Measurements from ENCODE around the gene KRAS.
A peak's percentile ranks its signal among the peaks of the same experiment; 100 is the strongest.

The KRAS gene

DNA sequence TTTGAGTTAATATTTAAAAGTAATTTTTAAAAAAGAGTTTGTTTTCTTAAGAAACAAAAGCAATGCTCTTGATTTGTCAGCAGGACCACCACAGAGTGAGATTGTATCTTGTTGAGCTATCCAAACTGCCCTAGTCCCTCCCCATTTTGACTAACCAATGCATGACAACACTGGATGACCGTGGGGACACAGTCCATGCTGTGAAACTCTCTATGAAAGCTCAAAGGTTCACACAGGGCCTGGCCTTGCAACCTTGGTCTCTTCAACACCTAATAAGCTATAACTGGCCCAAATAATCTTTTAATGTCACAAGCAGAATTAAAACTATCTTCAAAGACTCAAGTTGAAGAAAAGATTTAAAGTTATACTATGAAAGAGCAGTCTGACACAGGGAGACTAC is 42.2 kb downstream of the KRAS start:
- TF ChIP-seq POLR2A (IDR thresholded peaks at IDR 0.05; ENCODE audit: low read depth, low read length) = no peak
- TF ChIP-seq SPI1 (IDR thresholded peaks at IDR 0.05; ENCODE audit: low read depth, low read length) = no peak
- no peak for TF ChIP-seq PAX5 (IDR thresholded peaks at IDR 0.05; ENCODE audit: insufficient read depth, low read length, severe bottlenecking)
- TF ChIP-seq POU2F2 (IDR thresholded peaks at IDR 0.05; ENCODE audit: low read depth, low read length) = no peak
- no peak for TF ChIP-seq TAF1 (IDR thresholded peaks at IDR 0.05; ENCODE audit: low read depth, low read length)
- TF ChIP-seq POLR2AphosphoS5 (IDR thresholded peaks at IDR 0.05; ENCODE audit: low read depth, low read length) = no peak
- FAIRE-seq (no peak), DNase-seq (ENCODE audit: insufficient read length, low spot score) (no peak)

DNA sequence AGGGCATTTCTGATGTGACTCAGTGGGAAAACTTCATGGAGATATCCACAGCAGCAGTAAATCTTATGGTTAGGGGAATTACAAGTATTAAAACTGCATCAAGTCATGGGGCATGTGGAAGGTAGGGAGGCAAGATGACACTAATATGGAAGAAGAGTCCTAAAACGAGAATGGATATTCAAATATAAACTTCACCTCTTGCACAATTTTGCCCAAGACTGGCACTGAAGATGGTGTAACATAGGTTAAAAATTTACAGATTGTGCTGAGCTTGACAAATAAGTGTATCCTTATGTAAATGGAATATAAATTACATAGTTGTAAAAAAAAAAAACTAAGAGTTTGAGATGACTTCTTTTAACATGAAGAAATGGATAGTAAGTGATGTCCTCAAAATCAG is 42.9 kb downstream of the KRAS start:
- DNase-seq (ENCODE audit: insufficient read length, low spot score) = no peak
- FAIRE-seq = no peak
- TF ChIP-seq TAF1 (IDR thresholded peaks at IDR 0.05; ENCODE audit: low read depth, low read length) (no peak), POU2F2 (IDR thresholded peaks at IDR 0.05; ENCODE audit: low read depth, low read length) (no peak), PAX5 (IDR thresholded peaks at IDR 0.05; ENCODE audit: insufficient read depth, low read length, severe bottlenecking) (no peak), SPI1 (IDR thresholded peaks at IDR 0.05; ENCODE audit: low read depth, low read length) (no peak), POLR2A (IDR thresholded peaks at IDR 0.05; ENCODE audit: low read depth, low read length) (no peak)

DNA sequence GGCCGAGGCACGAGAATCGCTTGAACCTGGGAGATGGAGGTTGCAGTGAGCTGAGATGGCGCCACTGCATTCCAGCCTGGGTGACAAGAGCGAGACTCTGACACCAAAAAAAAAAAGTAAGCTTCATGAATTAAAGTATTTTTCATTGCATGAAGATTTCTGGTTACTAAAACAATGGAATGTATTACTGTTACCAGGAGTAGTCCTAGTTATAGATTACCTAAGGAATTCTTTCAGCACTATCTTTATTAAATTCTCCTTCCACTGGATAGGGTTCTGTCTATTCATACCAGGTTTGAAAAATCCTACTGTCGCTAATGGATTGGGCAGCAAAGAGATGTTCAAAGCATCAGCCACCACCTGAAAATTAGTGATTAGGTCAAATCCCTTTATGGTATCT is 43.3 kb downstream of the KRAS start:
- no peak for FAIRE-seq
- DNase-seq (ENCODE audit: insufficient read length, low spot score) = no peak
- no peak for TF ChIP-seq TAF1 (IDR thresholded peaks at IDR 0.05; ENCODE audit: low read depth, low read length)
- no peak for TF ChIP-seq POU2F2 (IDR thresholded peaks at IDR 0.05; ENCODE audit: low read depth, low read length)

DNA sequence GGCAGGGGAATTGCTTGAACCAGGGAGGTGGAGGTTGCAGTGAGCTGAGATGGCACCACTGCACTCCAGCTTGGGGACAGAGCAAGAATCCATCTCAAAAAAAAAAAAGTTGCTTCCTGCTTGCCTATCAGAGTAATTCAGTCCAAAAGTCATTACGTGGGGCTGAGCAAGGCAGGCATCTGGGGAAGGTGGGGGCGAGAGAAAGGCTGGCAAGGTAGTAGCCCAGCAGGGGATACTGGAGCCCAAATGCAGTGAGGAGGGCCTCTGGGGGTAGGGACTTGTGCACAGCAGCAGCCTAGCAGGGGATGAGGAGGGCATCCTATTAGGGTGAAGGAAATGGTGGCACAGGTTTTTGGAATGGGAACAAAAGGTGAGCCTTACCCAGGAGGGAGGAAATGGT is 48.6 kb downstream of the KRAS start:
- FAIRE-seq = no peak
- TF ChIP-seq SPI1 (IDR thresholded peaks at IDR 0.05; ENCODE audit: low read depth, low read length) (no peak), POLR2AphosphoS5 (IDR thresholded peaks at IDR 0.05; ENCODE audit: low read depth, low read length) (no peak), TAF1 (IDR thresholded peaks at IDR 0.05; ENCODE audit: low read depth, low read length) (no peak), POLR2A (IDR thresholded peaks at IDR 0.05; ENCODE audit: low read depth, low read length) (no peak), POU2F2 (IDR thresholded peaks at IDR 0.05; ENCODE audit: low read depth, low read length) (no peak)
- DNase-seq (ENCODE audit: insufficient read length, low spot score) = no peak

DNA sequence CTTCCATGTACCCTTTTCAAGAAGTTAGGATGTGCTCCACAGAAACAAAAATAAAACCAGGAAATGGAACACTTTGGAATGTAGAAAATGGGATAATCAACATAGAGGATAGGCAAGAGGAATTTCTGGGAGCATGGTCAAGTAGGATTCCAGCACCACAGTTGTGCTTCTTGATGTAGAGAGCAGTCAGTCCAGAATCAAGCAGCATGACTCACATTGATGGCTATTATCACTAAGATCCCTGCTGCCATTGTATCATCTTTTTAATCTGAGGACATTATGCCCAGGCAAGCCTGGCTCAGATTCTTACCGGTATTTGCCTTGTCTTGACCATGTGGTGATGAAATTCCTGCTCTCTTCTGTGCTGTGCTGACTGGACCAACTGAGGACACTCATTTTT is 50.0 kb downstream of the KRAS start:
- TF ChIP-seq POLR2A (IDR thresholded peaks at IDR 0.05; ENCODE audit: low read depth, low read length) = no peak
- TF ChIP-seq POU2F2 (IDR thresholded peaks at IDR 0.05; ENCODE audit: low read depth, low read length) = no peak
- no peak for TF ChIP-seq POLR2AphosphoS5 (IDR thresholded peaks at IDR 0.05; ENCODE audit: low read depth, low read length)
- TF ChIP-seq TAF1 (IDR thresholded peaks at IDR 0.05; ENCODE audit: low read depth, low read length) = no peak
- no peak for TF ChIP-seq PAX5 (IDR thresholded peaks at IDR 0.05; ENCODE audit: insufficient read depth, low read length, severe bottlenecking)
- no peak for TF ChIP-seq SPI1 (IDR thresholded peaks at IDR 0.05; ENCODE audit: low read depth, low read length)
- no peak for DNase-seq (ENCODE audit: insufficient read length, low spot score)
- FAIRE-seq = peak; percentile 61

DNA sequence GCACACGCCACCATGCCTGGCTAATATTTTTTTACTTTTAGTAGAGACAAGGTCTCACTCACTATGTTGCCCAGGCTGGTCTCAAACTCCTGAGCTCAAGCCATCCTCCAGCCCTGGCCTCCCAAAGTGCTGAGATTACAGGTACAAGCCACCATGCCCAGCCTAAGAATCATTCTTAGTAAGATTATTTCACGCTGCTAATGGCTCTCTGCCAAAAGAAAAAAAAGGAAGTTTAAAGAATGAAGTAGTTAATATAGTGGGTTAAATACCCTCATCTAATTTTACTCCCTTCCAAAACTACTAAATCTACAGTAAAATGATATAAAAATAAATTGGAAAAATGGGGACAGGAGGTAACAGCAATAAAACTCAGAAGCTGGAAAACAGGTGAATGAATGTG is 53.1 kb downstream of the KRAS start:
- DNase-seq (ENCODE audit: insufficient read length, low spot score) (no peak), FAIRE-seq (no peak)
- TF ChIP-seq SPI1 (IDR thresholded peaks at IDR 0.05; ENCODE audit: low read depth, low read length) (no peak), POU2F2 (IDR thresholded peaks at IDR 0.05; ENCODE audit: low read depth, low read length) (no peak)

DNA sequence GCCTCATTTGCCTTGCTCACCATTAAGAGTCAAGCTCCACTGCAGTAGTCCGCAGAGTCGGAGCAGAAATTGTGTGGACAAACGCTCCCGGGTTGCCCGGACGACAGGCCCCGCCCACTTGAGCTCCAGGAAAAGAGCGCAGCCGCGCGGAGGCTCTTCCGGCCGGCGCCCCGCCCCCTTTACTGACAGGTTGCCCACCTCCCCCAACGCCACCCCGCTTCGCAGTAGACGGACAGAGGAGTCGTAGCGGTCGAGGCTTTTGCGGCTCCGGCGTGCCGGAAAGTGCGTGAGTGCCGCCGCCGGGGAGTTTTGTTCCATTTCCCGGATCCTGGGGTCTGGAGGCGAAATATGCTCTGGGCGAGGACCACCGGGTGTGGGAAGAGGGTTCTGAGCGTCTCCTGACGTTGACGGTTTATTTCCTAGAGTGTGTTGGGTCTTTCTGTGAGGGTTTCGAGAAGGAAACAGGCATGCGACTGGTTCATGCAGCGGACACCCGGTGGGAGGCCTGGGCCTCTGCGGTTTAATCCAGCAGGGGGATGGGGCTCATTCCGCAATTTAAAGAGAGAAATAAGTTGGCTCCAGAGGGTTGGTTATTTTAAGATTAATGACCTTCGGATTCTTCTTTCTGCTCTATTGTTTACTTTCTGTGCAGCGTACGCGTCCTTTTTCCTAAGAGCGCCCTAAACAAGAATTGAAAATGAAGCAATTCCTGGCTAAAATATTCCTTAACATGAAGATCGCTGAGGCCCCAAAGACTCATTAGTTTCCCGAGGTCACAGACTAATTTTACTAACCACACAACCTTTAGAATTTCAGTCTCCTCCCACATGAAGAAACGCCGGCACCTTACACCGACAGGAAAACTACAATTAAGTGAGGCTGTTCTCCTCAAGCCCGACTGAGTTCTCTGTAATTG is 55.4 kb downstream of the KRAS start, which contains the start of the genes DNAI7 and ETFRF1:
Gene DNAI7 (minus strand): TSS at position 105 of the 916 bp plus-strand sequence. CDS start 82 bp downstream, at position 23.
Gene ETFRF1 (plus strand): TSS at position 182 of the 916 bp plus-strand sequence. CDS start 8,720 bp downstream, outside the sequence.
- DNase-seq (ENCODE audit: insufficient read length, low spot score) = peak; percentile 75
- no peak for TF ChIP-seq PAX5 (IDR thresholded peaks at IDR 0.05; ENCODE audit: insufficient read depth, low read length, severe bottlenecking)
- TF ChIP-seq POLR2AphosphoS5 (IDR thresholded peaks at IDR 0.05; ENCODE audit: low read depth, low read length) = peak; percentile 71
- TF ChIP-seq SPI1 (IDR thresholded peaks at IDR 0.05; ENCODE audit: low read depth, low read length) = no peak
- peak; percentile 74; the same call in 1 of the 2 replicates for TF ChIP-seq POU2F2 (IDR thresholded peaks at IDR 0.05; ENCODE audit: low read depth, low read length)
- peak; percentile 70 for TF ChIP-seq POLR2A (IDR thresholded peaks at IDR 0.05; ENCODE audit: low read depth, low read length)
- peak; percentile 96 for FAIRE-seq

DNA sequence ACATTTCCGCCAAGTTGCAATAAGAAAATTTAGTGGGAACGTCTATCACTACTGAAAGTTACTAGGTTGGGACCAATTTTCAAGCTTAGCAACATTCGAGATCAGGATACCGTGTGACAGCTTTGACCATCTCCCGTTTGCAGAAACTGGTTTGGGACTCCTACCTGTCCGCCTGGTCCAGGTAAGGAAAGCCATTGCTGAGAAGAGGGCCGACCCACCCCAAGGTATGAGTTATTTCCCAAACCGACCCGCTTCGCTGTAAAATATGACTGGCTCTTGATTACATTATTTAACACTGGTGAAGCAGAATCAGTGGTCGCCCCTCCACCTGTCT is 56.0 kb downstream of the KRAS start:
- TF ChIP-seq PAX5 (IDR thresholded peaks at IDR 0.05; ENCODE audit: insufficient read depth, low read length, severe bottlenecking) (no peak), POU2F2 (IDR thresholded peaks at IDR 0.05; ENCODE audit: low read depth, low read length) (no peak), SPI1 (IDR thresholded peaks at IDR 0.05; ENCODE audit: low read depth, low read length) (no peak)
- FAIRE-seq = no peak

DNA sequence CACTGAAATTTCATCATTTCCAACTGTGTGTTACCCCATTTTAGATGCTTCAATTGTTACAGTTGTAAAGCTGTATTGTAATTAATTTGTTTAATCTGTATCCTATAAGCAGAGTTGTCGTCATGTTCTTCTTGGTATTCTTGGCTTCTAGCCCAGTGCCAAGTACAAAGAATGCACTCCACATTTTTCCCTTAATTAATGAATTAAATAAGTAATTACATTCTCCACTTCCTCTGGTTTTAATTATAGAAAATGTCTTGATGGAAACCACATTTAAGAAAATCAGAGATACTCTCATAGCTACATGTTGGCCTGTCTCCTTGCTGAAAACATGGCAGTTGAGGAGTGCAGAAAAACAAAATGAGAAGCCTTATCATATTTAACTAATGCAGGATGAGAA is 56.5 kb downstream of the KRAS start:
- TF ChIP-seq TAF1 (IDR thresholded peaks at IDR 0.05; ENCODE audit: low read depth, low read length) (no peak), POLR2A (IDR thresholded peaks at IDR 0.05; ENCODE audit: low read depth, low read length) (no peak), POLR2AphosphoS5 (IDR thresholded peaks at IDR 0.05; ENCODE audit: low read depth, low read length) (no peak), POU2F2 (IDR thresholded peaks at IDR 0.05; ENCODE audit: low read depth, low read length) (no peak), SPI1 (IDR thresholded peaks at IDR 0.05; ENCODE audit: low read depth, low read length) (no peak), PAX5 (IDR thresholded peaks at IDR 0.05; ENCODE audit: insufficient read depth, low read length, severe bottlenecking) (no peak)
- DNase-seq (ENCODE audit: insufficient read length, low spot score) (no peak), FAIRE-seq (no peak)

More for the DNA sequence above, 56.0 kb downstream of the KRAS start:
- no peak for DNase-seq (ENCODE audit: insufficient read length, low spot score)

DNA sequence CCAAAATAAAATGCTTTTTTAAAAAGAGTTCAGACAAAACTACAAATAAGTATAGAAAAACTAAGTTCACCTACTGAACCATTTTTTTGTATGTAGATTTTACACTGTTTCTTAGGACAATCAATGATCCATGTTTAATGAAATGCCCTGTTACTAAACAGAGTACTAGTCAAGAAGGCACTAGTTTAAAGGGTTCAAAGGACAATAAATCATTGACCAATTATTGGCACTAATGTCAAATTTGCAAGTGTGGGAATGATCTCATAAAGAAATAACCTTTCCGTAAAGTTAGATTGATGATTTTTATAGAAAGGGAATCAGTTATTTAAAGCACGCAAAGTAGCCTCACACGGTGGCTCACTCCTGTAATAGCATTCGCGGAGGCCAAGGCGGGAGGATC is 59.9 kb downstream of the KRAS start:
- no peak for TF ChIP-seq POLR2AphosphoS5 (IDR thresholded peaks at IDR 0.05; ENCODE audit: low read depth, low read length)
- no peak for TF ChIP-seq POLR2A (IDR thresholded peaks at IDR 0.05; ENCODE audit: low read depth, low read length)
- TF ChIP-seq PAX5 (IDR thresholded peaks at IDR 0.05; ENCODE audit: insufficient read depth, low read length, severe bottlenecking) = no peak
- no peak for TF ChIP-seq TAF1 (IDR thresholded peaks at IDR 0.05; ENCODE audit: low read depth, low read length)
- no peak for TF ChIP-seq SPI1 (IDR thresholded peaks at IDR 0.05; ENCODE audit: low read depth, low read length)
- no peak for TF ChIP-seq POU2F2 (IDR thresholded peaks at IDR 0.05; ENCODE audit: low read depth, low read length)
- no peak for FAIRE-seq
- DNase-seq (ENCODE audit: insufficient read length, low spot score) = no peak

All from GM12891 (cell line).